Measurements from ENCODE around the gene RIT2. TPM values are rescaled to one million over a fixed set of nuclear protein-coding genes. Genes with fewer than 3 reads are reported as not detected.

Gene RIT2
- polyA plus RNA-seq, 1 donor from 2014 or later: 1.1 TPM

DNA sequence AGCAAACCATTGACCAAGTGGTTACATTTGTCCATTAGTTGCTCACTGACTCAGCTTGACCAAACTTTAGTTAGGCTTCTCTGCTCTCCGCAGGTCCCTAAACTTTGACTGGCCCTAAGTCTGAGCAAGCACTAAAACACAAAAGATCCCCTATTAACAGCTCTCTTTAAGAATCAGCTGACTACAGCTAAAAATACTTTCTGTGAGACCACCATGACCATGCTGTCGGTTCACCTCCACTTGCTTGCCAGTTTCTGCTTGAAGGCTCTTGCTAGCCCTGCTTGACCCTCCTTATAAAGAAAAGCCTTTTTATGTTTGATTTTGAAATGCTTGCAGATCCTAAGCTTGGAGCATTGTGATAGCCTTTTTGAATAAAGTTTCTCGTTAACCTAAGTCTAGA is 40.4 kb upstream of the RIT2 start:
- Histone ChIP-seq H3K79me2 (replicated peaks; ENCODE audit: insufficient read depth, low read length) (no peaks in the 10 kb centered on the region), H3K27me3 (ENCODE audit: insufficient read depth, low read depth, low read length) (no peaks in the 10 kb centered on the region), H3K36me3 (ENCODE audit: insufficient read depth, low read length) (no peaks in the 10 kb centered on the region), H3K4me2 (ENCODE audit: low read length) (no peak overlapping the region), H4K20me1 (ENCODE audit: insufficient read depth) (no peaks in the 10 kb centered on the region), H2AFZ (ENCODE audit: low read depth, low read length) (no peak overlapping the region), H3K4me3 (ENCODE audit: low read length) (no peak overlapping the region), H3K27ac (ENCODE audit: low read length) (no peak overlapping the region), H3K9me3 (ENCODE audit: low read length) (no peaks in the 10 kb centered on the region), H3K9me2 (ENCODE audit: insufficient read depth, low read length) (no peaks in the 10 kb centered on the region), H3K9ac (ENCODE audit: low read length) (no peak overlapping the region), H3F3A (ENCODE audit: insufficient read depth, low read length, poor library complexity, severe bottlenecking) (no peaks in the 10 kb centered on the region)
- TF ChIP-seq POLR2AphosphoS5 (IDR thresholded peaks at IDR 0.05) (no peak), RAD21 (conservative IDR thresholded peaks at IDR 0.05) (no peak), REST (IDR thresholded peaks at IDR 0.05; ENCODE audit: borderline replicate concordance) (no peak), EZH2 (IDR thresholded peaks at IDR 0.05; ENCODE audit: borderline replicate concordance, insufficient read depth, low read length, poor library complexity, severe bottlenecking) (no peak), MXI1 (conservative IDR thresholded peaks at IDR 0.05; ENCODE audit: poor library complexity, severe bottlenecking) (no peak), EP300 (conservative IDR thresholded peaks at IDR 0.05; ENCODE audit: poor library complexity, severe bottlenecking) (no peak), TAF1 (IDR thresholded peaks at IDR 0.05; ENCODE audit: low read depth) (no peak), CTCF (IDR thresholded peaks at IDR 0.05; ENCODE audit: poor library complexity, severe bottlenecking) (no peak), SMC3 (conservative IDR thresholded peaks at IDR 0.05; ENCODE audit: poor library complexity) (no peak)

DNA sequence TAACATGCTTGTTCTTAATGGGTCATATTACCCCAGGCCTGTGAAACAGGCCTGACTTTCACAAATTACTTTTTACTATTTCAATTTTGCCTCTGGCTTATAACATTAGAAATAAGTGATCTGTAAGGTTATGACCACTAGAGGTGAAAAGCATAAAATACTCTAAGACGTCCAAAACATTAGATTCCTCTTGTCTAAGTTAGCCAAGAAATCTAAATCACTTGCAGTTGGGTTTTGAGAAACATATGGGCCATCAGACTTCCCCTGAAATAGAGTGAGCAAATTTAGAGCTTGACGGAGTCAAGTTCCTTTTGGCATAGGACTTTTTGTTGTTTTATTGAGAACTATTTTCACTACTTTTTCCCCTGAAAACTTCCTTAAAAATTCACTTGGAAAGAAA is 32.7 kb upstream of the RIT2 start:
- H2AFZ ChIP-seq (ENCODE audit: low read depth, low read length): no peak overlapping the region
- H3K27ac ChIP-seq (ENCODE audit: low read length): no peak overlapping the region
- no peaks in the 10 kb centered on the region for H3K27me3 ChIP-seq (ENCODE audit: insufficient read depth, low read depth, low read length)
- H3K4me3 ChIP-seq (ENCODE audit: low read length): no peak overlapping the region
- no peak overlapping the region for H3K9ac ChIP-seq (ENCODE audit: low read length)
- H4K20me1 ChIP-seq (ENCODE audit: insufficient read depth): no peaks in the 10 kb centered on the region
- H3K9me2 ChIP-seq (ENCODE audit: insufficient read depth, low read length): no peaks in the 10 kb centered on the region
- no peak for TF ChIP-seq SMC3 (conservative IDR thresholded peaks at IDR 0.05; ENCODE audit: poor library complexity)
- no peak for TF ChIP-seq MXI1 (conservative IDR thresholded peaks at IDR 0.05; ENCODE audit: poor library complexity, severe bottlenecking)
- no peak for TF ChIP-seq POLR2AphosphoS5 (IDR thresholded peaks at IDR 0.05)
- TF ChIP-seq REST (IDR thresholded peaks at IDR 0.05; ENCODE audit: borderline replicate concordance): no peak
- no peak for TF ChIP-seq TAF1 (IDR thresholded peaks at IDR 0.05; ENCODE audit: low read depth)
- TF ChIP-seq EP300 (conservative IDR thresholded peaks at IDR 0.05; ENCODE audit: poor library complexity, severe bottlenecking): no peak
- TF ChIP-seq EZH2 (IDR thresholded peaks at IDR 0.05; ENCODE audit: borderline replicate concordance, insufficient read depth, low read length, poor library complexity, severe bottlenecking): no peak
- TF ChIP-seq CTCF (IDR thresholded peaks at IDR 0.05; ENCODE audit: poor library complexity, severe bottlenecking): no peak
- TF ChIP-seq RAD21 (conservative IDR thresholded peaks at IDR 0.05): no peak
- no peak overlapping the region for H3K4me2 ChIP-seq (ENCODE audit: low read length)
- H3F3A ChIP-seq (ENCODE audit: insufficient read depth, low read length, poor library complexity, severe bottlenecking): no peaks in the 10 kb centered on the region
- H3K9me3 ChIP-seq (ENCODE audit: low read length): no peaks in the 10 kb centered on the region
- H3K79me2 ChIP-seq (replicated peaks; ENCODE audit: insufficient read depth, low read length): no peaks in the 10 kb centered on the region
- no peaks in the 10 kb centered on the region for H3K36me3 ChIP-seq (ENCODE audit: insufficient read depth, low read length)
